Adipose tissue (tissue), 3 donors: ENCODE results near the gene NFYA. TPM values are rescaled to one million over a fixed set of nuclear protein-coding genes. Genes with fewer than 3 reads are reported as not detected.

Source experiments
- H3K27ac ChIP-seq: one replicate; pipeline ENCODE4 v1.5.1; 2013; ENCODE audit warnings: low read depth, low read length
- WGBS, 3 donors: extraction: QIAGEN DNeasy Blood & Tissue Kit; methylation state at CpG; one replicate each; pipeline ENCODE4 v1.1.7; 2013; 5-methylcytosine and 5-hydroxymethylcytosine counted together
- polyA plus RNA-seq, 3 donors: library from polyadenylated mRNA; stranded (reverse); fragments of 200-250 nt; gene quantifications; one replicate each; pipeline ENCODE4 v1.2.3, GENCODE V29; 2013
- donor health status: healthy with polysubstance abuse.
- donor health status: Bipolar disorder and iron deficiency.
- donor health status: healthy.

NFYA gene
- polyA plus RNA-seq, 3 donors = 6.3 to 9.4 (median 7.3) TPM

- 83 to 90% (median 86%) methylated on average over 10 of the region's 10 CpGs for WGBS, 3 donors
- H3K27ac ChIP-seq = no peak within 1 kb of the TSS
Measured at GRCh38 chr6:41042226-41043055, 30.3 kb upstream of the NFYA start, which contains the start of gene TSPO2. TSPO2 (plus strand) TSS chr6:41042467; CDS start chr6:41042986, 519 bp downstream.

- H3K27ac ChIP-seq = no peak overlapping the region
- WGBS, 3 donors = 94 to 100% (median 98%) methylated on average over 3 of the region's 3 CpGs
Measured at GRCh38 chr6:41043151-41043550, 29.6 kb upstream of the NFYA start.

- no peak overlapping the region for H3K27ac ChIP-seq
Measured at GRCh38 chr6:41045664-41046063, 27.1 kb upstream of the NFYA start.

DNA sequence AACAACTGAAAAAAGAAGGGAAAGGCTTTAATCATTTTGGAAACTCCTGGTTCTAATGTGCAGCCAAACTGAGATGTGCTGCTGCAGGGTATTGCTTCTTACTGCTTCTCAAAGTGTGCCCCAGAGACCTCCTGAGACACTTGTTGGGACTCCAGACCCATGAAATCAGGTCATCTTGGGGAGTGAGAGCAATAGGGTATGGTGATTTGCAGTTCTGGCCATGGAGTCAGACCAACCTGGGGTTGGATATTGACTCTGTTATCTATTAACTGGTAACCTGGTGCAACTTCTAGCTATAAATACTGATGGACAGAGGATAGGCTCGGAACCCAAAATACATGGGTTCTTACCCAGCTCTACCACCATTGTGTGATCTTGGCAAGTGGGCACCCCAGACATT lies 26.7 kb upstream of the NFYA start:
- no peak overlapping the region for H3K27ac ChIP-seq
- WGBS, 3 donors = 36 to 96% (median 89%) methylated on average over 1 of the region's 1 CpG

More at GRCh38 chr6:41045664-41046063, 27.1 kb upstream of the NFYA start:
- 38 to 74% (median 73%) methylated on average over 5 of the region's 5 CpGs for WGBS, 3 donors

GRCh38 chr6:41047306-41047705 lies 25.5 kb upstream of the NFYA start:
- H3K27ac ChIP-seq = no peak overlapping the region
- WGBS, 3 donors = 91 to 97% (median 95%) methylated on average over 2 of the region's 2 CpGs

- 78 to 85% (median 79%) methylated on average over 9 of the region's 9 CpGs for WGBS, 3 donors
- H3K27ac ChIP-seq = no peak overlapping the region
Measured at GRCh38 chr6:41047745-41048732, 24.7 kb upstream of the NFYA start.

DNA sequence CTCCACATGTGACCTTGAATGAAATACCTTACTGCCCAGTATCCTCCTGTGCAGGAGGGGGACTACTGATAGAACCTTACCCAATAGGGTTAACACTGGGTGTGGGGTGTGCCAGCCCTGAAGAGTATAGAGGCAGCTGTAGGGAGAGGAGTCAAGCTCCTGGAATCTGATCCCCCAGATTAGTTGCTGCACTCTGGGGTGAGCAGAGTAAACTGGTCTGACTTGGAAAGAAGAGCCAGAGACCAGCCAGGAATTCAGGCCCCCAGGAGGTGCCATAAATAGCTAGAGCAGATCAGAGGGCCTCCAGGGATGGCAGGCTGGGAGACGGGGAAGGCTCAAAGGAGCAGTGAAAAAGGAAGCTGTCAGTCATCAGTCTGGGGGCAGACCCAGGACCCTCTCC lies 23.3 kb upstream of the NFYA start:
- no peak overlapping the region for H3K27ac ChIP-seq
- WGBS, 3 donors = 77 to 83% (median 78%) methylated on average over 1 of the region's 1 CpG

DNA sequence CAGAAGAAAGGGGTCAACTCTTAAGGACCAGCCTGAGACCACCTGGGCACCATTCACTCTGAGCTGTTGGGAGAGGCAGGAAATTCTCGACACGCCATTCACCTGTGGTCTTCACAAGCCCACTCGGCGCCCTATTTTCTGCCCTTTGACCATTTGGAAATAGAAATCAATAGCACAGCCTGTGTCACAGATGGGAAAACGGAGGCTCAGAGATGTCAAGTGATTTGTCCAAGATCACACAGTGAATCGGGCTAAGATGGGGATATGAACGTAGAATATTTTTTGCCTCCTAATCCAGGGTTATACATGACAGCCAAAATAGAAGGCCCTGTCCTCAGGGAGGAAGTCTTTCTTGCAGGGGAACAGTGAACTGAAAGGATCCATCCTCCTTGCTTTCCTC lies 22.8 kb upstream of the NFYA start:
- 81 to 86% (median 85%) methylated on average over 7 of the region's 7 CpGs for WGBS, 3 donors

GRCh38 chr6:41050536-41050935 lies 22.2 kb upstream of the NFYA start:
- 32 to 84% (median 81%) methylated on average over 3 of the region's 3 CpGs for WGBS, 3 donors
- no peak overlapping the region for H3K27ac ChIP-seq

More for the DNA sequence above, 22.8 kb upstream of the NFYA start:
- H3K27ac ChIP-seq = no peak overlapping the region

GRCh38 chr6:41051873-41052272 lies 20.9 kb upstream of the NFYA start:
- 52 to 68% (median 61%) methylated on average over 5 of the region's 5 CpGs for WGBS, 3 donors
- H3K27ac ChIP-seq = no peak overlapping the region

DNA sequence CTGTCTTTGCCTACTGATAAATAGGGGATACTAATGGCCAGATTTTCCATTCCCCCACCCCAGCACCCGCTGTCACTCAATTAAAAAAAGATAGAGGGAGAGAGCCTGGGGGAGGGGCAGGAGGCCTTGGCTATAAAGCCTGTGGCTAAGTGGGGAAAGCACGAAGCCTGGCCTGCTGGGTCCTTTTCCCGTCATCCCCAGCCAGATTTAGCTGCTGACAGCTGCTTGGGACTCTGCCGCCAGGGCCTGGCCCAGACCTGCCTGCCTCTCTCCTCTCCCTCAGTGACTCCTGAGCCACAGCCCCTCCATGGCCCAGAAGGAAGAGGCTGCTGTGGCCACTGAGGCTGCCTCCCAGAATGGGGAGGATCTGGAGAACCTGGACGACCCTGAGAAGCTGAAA lies 19.7 kb upstream of the NFYA start, which contains the start of gene APOBEC2:
TSS of gene APOBEC2 (plus strand) at position 162 of the 400 bp plus-strand sequence. CDS start at position 308, 146 bp downstream.
- 23 to 84% (median 72%) methylated on average over 5 of the region's 5 CpGs for WGBS, 3 donors
- H3K27ac ChIP-seq = no peak within 1 kb of the TSS

GRCh38 chr6:41054511-41054910 lies 18.3 kb upstream of the NFYA start:
- H3K27ac ChIP-seq = no peak overlapping the region
- WGBS, 3 donors = 74 to 97% (median 96%) methylated on average over 3 of the region's 3 CpGs

- WGBS, 3 donors = 31 to 60% (median 57%) methylated on average over 3 of the region's 3 CpGs
- no peak overlapping the region for H3K27ac ChIP-seq
Measured at GRCh38 chr6:41055149-41055548, 17.6 kb upstream of the NFYA start.

DNA sequence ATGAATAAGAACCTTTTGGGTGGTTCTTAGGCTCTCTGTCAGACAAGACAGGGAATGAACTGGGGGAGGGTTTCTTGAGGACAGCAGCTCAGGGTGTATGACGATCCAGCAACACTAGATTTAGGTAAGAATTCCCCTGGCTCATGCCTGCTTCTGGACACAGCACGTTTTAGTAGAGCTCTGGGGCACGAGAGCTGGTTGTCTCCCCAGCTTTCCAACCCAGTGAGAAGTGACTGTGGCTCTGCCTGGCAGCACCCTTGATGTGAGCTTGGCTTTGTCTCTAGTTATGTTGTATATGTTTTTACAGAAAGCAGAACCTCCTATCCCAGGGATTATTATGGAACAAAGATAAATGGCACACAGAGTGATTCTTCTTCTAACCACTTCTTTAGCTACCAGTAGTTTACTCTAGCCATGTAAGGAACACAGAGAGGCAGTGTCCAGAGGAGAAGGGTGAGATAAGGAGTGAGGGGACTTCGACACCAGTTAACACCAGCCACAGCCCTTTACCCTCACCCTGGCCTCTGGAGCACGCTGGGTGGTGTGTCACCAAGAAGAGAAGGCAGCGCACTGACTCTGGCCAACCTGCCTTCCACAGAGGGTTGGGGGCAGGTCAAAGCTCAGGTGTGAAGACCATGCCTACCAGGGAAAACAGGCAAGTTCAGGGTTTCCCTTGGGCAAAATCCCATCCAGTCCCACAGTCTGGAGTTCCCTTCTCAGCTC lies 15.8 kb upstream of the NFYA start:
- no peak overlapping the region for H3K27ac ChIP-seq
- WGBS, 3 donors = 60 to 91% (median 89%) methylated on average over 5 to 6 of the region's 6 CpGs

DNA sequence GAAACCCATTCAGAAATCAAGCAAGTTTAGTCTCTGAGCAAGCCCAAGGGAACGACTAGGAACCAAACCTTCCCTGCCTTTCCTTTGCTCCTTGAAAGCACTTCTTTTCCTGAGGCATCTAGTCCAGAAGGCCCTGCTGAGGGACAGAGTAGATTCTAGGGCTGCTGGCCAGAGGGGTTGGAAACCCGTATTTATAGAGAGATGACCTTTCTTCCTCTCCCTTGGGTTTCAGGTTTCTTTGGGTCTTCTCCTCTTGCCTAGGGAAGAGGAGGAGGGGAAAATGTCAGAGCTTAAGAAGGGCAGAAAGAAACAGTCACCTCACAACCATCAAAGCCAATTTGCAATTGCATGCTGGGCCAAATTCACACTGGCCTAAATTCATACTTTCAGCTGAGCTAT lies 14.0 kb upstream of the NFYA start:
- WGBS, 3 donors = 49 to 77% (median 77%) methylated on average over 2 of the region's 2 CpGs
- H3K27ac ChIP-seq = no peak overlapping the region

GRCh38 chr6:41059556-41059955 lies 13.2 kb upstream of the NFYA start:
- 83 to 88% (median 85%) methylated on average over 1 of the region's 1 CpG for WGBS, 3 donors
- H3K27ac ChIP-seq = no peak overlapping the region

- H3K27ac ChIP-seq = no peak overlapping the region
Measured at GRCh38 chr6:41061196-41061726, 11.5 kb upstream of the NFYA start.

GRCh38 chr6:41062056-41062455 lies 10.7 kb upstream of the NFYA start:
- H3K27ac ChIP-seq = no peak overlapping the region
- WGBS, 3 donors = 54 to 87% (median 74%) methylated on average over 1 of the region's 1 CpG

More at GRCh38 chr6:41061196-41061726, 11.5 kb upstream of the NFYA start:
- 71 to 89% (median 84%) methylated on average over 13 of the region's 13 CpGs for WGBS, 3 donors
